UCSD-AML1 (cell line): ENCODE results near the gene TBC1D9.
"Not testable (repeated sequence)": the region's sequence is repeated elsewhere in the genome, so short reads cannot be mapped to it uniquely, and the experiment has no call there.

Experiments used
- DNase-seq: peaks from one replicate; lab custom pipeline; 2025; ENCODE audit not compliant: unreplicated experiment; lab: John Stamatoyannopoulos, UW

TBC1D9 gene

DNA sequence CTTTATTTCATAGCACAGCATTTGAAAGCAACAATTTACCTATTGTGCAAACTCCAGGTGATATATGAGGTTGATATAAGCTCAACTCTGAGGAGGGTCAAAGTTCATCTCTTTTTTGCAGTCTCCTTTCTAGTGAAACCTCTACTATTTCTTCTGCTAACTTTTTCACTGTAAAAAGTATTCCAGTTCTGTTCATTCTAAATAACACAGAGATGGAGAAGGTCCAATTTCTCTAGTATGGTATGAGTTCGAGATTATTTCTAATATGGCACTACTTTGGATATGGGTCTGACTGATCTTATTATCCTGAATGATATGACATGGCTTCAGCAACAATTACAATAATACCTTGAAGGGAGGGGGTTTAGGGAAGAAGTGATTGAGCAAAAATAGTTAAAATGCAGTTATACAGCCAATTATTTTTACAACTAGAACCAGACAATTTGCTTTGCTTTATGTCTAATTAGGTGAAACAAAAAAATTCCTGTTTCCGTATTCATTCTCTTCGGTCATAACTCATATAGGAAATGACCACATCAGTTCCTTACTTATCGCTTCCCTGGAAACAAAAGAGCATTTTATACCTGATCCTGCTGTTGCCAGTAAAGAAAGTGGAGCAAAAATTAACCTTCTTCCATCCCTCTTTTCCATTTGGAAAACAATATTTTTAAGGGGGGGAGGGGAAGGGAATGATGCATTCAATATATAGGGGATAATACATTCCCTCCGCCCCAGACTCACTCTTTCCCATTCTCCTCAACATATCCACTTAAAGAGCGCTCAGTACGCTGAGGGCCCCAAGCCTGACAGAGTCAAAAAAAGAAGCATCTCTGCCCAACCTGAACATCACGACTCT lies 1.0 kb downstream of the TBC1D9 start:
- no peak for DNase-seq

DNA sequence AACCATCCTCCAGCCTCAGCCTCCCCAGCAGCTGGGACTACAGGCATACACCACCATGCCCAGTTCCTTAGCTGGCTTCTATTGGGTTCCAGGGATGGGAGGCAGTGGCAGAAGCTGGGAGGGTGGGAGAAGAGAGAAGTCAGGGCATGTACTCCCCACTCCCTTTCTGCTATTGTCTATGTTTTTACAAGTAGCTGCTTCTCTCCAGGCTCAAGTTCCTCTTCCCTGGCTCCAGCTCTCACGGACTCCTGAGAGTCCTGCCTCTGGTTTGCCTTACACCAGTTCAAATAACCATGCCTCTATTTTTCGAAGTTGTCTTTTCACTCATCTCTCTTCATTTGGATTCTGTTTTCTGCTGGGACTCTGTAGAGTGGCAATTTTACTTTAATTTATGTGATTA lies 2.9 kb downstream of the TBC1D9 start:
- DNase-seq = no peak

DNA sequence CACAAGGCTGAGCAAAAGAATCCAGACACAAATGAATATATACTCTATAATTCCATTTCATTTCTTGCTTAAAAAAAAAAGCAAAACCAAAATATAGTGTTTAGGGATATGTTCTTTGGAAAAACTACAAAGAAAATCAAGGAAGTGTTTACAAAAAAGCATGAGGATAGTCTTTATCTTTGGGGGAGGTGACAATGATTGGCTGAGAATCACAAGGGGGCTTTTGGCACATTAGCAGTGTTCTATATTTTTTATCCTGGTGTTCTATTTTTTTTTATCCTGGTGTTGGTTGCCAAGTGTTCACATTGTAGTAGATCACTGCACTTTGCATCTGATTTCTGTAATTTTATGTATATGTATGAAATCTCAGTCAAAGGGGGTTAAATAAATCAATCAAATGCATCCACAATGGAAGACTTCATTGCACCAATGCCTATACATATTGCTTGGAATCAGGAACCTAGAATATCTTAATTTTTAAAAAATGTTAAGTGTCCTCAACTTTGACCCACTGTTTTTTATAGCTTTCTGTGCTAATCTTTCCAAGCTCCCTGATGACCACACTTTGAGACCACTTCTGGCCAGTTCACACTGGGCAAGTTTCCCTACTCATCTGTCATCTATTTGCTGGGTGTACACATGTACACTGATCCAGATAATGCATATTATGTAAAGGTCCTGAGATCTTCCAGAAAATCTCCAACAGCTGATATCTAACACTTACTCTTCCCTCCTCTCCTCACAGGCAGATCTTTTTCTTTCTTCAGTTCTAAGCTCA lies 3.7 kb downstream of the TBC1D9 start:
- DNase-seq = no peak

DNA sequence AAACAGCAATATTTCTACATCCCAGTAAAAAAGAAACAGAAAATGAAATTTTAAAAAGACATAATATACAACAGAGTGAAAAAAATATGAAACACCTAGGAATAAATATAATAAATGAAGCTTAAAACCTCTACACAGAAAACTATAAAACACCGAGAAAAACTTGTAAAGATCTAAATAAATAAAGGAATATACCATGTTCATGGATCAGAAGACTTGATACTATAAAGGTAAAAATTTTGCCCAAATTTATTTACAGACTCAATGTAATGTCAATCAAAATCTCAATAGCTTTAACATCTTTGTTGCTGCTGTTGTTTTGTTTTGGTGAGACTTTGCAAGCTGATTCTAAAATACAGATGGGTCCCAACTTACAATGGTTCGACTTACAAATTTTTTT lies 5.7 kb downstream of the TBC1D9 start:
- no peak for DNase-seq

DNA sequence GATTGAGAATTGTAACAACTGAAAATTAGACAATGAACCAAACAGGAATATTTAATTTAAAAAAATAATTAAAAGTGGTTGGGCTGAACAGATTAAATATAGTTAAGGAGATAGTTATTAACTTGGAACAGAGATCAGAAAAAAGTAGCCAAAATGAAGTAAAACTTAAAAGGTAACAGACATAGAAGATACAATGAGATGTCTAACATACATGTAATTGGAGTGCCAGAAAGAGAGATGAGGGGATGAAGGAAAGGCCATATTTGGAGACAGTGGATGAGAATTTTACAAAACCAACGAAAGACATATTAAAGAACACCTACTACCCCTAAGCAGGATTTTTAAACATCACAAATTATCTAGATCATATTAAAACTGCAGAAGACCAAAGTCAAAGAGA lies 8.0 kb downstream of the TBC1D9 start:
- no peak for DNase-seq

DNA sequence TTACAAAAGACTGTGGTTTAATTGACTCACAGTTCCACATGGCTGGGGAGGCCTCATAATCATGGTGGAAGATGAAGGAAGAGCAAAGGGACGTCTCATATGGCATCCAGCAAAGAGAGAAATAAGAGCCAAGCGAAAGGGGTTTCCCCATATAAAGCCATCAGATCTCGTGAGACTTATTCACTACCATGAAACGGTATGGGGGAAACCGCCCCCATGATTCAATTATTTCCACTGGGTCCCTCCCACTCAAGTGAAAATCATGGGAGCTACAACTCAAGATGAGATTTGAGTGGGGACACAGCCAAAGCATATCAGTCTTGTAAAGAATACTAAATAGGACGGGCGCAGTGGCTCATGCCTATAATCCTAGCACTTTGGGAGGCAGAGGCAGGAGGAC lies 9.6 kb downstream of the TBC1D9 start:
- not testable (repeated sequence) for DNase-seq

DNA sequence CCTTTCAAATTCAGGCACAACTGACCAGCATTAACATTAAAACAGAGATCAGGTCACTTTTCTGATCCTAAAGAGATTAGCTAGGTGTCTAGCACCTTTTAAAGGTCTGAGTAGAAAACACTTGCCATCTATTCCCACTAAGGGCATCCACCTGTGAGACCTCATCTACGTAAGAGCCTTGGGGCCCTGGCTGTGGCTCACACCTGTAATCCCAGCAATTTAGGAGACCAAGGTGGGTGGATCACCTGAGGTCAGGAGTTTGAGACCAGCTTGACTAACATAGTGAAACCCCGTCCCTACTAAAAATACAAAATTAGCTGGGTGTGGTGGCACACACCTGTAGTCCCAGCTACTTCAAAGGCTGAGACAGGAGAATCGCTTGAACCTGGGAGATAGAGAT lies 11.8 kb downstream of the TBC1D9 start:
- no peak for DNase-seq

DNA sequence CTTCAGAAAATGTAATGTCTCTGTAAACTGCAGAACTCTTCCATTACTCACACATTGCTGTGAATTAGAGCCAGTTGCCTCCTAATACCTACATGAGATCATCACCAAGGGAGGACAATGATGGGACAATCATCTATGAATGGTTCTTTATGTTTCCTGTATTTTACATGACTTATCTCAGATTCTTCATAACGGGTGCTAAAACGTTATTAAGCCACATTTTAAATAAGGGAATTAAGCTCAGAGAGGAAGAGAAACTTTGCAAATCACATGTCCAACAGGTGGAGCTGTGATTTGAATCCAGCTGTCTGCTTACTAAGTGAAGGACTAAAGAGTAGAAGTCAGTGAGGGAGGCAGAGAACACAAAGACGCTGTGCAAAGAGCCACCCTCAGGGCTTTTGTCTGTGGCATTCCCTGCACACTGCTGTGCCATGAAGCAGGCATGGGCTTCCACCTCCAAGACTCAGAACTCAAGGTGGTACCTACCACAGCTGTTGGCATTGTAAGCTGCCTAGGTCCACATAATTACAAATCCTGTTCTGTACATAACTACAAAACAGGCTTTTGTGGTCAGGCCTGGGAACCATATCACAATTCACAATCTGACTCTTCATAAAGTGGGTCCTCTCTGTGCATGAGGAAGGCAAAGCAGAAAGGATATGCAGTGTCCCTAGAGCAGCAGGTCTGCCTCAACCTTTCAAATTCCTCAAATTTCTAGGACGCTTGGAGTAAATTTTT lies 12.8 kb downstream of the TBC1D9 start:
- no peak for DNase-seq

DNA sequence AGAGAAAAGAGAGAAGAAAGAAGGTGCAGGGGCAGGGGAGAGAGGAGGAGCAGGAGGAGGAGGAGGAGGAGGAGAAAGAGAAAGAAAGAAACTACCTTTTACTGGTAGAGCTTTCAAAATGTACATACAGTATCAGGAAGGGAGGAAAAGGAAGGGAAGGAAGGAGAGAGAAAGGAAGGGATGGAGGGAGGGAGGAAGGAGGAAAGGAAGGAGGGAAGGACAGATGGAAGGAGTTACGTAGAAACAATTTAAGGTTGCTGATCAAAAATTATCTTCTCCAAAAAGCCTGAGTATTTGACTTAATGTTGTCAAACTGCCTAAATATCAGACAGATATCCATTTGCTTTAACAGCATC lies 13.4 kb downstream of the TBC1D9 start:
- no peak for DNase-seq

DNA sequence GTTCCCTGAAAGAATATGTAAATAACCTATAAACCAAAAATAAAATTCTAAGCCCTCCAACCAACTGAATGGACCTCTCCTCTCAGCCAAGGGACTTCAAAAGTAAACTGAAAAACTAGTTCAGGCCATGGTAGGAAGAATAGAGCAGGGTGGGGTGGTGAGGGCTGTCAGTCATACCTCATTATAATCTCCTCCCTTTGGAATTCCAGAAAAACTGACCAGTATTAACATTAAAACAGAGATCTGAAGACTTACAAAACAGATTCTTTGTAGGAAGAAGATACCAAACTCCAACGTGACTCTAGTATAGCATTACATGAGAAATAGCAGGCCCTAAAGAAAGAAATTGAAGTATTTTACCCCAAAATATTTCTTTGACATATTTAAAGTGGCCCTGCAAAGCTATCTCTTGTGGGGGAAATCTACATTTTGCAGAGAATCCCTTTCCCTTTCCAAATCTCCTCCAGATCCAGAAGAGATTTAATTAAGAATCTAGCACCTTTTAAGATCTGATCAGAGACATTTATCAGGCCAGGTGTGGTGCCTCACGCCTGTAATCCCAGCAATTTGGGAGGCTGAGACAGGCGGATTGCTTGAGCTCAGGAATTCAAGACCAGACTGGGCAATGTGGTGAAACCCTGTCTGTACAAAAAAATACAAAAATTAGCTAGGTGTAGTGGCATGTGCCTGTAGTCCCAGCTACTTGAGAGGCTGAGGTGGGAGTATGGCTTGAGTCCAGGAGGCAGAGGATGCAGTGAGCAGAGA lies 15.1 kb downstream of the TBC1D9 start:
- no peak for DNase-seq

DNA sequence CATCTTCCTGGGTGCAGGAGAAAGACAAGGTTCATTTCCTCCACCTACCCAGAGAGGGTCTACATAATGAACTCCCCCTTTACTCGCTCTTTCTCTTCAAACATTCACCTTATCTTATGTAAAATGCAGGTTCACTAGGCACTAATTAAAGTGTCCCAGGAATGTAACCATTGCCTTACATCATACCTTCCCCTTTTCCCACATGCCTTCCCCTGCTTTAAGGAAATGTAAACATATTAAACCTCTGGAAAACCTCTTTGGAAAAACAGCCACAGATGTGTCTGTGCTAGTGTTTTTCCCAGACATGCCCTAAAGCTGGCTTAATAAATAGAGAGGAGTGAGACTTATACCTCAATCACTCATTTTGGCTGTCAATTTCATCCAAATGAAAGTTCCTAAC lies 15.8 kb downstream of the TBC1D9 start:
- no peak for DNase-seq

DNA sequence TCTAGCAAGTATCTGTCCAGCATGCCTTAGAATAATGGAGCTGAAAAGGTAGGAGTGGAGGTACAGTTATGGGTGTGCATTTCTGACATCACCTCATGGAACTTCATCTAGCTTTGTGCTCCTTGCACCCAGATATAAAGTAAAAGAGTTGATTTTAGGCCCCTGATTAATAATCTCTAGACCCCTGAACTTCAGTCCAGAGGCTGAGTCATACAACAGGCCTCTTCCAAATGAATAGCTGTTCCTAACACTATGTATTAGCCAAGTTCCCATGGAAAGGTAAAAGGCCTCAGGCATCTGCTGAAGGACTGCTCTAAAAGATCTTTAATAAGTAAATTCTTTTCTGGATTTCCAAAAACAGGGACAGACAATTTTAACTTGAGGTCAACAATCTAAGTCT lies 16.2 kb downstream of the TBC1D9 start:
- DNase-seq = no peak

DNA sequence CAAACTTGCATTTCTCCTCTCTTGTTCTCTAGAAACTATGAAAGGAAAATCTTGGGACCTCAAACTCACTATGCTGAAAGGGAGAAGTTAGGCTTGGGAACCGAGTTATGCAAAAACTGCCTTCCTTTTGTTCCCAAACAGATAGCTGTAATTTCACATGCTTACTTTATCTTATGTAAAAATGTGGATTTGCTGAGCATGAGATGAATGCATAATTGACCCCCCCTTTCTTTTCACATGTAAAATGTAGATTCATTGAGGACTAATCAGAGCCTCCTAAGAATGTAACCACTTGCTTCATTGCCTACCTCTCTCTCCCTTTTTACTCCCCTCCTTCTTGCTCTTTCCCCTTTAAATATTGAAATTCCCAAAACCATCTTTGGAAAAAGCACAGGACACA lies 18.0 kb downstream of the TBC1D9 start:
- no peak for DNase-seq

DNA sequence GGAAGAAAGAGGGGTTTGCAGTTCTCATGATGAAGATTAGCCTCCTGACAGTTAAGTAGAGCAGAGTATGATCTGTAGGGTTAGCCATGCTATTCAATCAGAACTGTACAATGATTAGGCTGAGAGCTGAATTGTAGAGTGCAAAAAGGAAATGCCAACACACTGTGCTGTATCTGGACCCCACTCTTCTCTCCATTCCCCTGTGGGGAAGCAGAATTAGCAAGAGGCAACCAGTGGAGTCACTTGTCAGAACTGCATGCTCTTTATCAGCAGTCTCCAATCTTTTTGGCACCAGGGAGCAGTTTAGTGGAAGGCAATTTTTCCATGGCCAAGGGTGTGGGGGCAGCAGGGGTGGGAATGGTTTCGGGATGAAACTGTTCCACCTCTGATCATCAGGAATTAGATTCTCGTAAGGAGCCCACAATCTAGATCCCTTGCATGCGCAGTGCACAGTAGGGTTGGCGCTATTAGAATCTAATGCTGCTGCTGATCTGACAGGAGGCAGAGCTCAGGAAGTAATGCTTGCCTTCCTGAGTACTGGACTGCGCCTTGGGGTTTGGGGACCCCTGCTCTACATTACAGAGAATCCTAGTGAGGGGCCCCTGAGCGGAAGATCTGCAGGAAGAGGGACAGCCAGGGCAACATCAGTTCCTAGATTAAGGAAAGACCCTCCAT lies 19.4 kb downstream of the TBC1D9 start:
- DNase-seq = no peak

DNA sequence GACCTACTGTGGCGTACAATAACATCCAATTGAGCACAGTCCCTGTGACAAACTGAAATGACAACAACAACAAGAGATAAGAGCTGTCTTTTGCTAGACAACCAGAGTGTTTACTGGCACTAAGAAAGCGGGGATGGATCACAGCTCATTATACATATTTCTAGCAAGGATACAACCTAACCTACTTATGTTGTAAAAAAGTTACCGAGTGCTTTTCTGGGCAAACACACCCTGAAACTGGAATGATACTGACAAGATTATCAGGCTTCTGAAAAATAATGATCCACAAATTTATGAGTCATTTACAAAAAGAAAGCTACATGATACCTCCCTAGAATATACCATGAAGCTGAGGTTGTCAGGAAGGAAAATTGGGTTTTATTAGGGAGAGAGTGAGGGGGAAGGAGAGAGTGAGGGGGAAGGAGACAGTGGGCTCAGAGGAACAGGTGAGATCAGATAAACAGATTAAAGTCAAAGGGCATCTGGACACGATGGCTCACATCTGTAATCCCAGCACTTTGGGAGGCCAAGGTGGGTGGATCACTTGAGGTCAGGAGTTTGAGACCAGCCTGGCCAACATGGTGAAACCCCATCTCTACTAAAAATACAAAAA lies 20.3 kb downstream of the TBC1D9 start:
- DNase-seq = no peak

DNA sequence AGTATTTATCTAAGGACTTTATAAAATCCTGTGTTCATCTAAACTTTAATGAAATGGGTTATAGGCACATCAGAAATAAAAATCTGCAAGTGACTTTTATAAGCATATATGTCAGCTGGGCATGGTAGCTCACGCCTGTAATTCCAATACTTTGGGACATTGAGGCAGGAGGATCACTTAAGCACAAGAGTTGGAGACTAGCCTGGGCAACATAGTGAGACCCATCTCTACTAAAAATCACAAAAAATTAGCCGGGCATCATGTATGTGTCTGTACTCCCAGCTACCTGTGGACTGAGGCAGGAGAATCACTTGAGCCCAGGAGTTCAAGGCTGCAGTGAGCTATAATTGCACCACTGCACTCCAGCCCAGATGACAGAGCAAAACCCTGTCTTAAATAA lies 20.9 kb downstream of the TBC1D9 start:
- no peak for DNase-seq

DNA sequence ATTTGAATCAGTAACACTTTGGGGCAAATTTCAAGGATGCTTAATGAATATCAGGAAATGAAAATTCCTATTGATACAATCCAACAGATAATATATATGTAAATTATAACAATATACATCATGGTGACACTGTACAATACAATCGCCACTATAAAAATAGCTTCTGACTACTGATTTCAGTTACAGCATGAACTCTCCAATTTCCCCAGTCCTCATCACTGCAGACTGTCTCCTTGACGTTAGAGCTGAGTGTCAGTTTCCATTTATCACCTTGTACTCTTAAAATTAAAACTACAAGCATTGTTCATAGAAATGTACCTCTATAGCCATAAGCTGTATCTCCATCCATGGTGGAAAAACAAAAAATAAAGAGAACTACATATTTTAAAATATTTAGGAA lies 23.4 kb downstream of the TBC1D9 start:
- DNase-seq = no peak

DNA sequence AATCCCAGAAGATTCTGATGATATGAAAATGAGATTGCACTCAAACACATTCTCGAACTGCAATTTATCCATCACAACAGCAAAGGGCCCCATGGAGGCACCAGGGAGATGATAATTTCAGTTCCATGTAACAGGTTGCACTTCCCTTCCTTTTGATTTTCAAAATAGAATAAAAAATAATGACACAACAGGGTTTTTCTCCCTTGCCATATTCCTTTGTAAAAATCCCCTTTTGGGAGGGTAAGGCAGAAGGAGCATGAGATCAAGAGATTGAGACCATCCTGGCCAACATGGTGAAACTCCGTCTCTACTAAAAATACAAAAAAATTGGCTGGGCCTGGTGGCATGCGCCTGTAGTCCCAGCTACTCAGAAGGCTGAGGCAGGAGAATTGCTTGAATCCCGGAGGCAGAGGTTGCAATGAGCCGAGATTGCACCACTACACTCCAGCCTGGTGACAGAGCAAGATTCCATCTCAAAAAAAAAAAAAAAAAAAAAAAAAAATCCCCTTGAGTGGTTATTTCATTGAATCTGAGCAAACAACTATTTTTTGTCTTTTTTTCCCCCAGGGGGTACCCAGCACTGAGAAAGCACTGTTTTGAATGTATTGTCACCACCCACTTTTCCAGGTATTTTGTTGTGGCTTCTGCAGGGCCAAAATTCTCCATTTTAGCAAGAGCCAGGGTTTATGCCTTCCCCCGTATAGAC lies 26.7 kb downstream of the TBC1D9 start:
- DNase-seq = no peak

DNA sequence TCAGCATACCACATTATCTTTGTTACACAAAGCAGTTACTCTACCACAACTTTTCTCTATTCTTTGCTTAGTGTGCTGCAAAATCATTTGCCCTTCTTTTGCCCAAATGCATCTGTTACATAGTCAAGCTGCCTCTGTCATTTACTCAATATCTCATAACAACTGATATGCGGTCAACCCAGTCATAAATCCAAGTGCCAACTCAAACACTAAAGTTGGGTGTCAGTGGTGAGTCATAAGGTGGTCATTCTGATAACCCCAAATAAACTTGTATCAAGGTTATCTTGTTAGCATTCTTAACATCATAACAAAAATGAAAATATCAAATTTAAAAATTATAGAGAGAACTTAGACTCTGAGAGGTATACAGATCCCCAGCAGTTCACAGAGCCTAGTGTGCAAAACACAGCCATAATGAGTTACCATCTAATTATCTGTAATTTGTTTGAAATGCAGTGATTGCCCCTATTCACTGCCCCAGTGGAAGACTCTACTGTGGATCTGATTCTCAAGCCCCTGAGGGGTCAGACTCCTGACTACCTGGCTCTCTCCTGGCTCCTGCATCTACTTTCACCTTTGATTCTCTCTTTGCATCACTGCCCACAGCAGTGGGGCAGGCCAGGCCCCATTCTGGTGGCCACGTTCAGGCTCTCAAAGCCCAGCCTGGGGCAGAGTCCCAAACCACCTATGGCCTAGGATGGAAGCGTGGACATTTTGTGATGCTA lies 29.2 kb downstream of the TBC1D9 start:
- DNase-seq = no peak
